Hepatocyte (in vitro differentiated cells): ENCODE results near the gene THSD4. TPM values are rescaled to one million over a fixed set of nuclear protein-coding genes. Genes with fewer than 3 reads are reported as not detected.

ENCODE experiments used
- DNase-seq: peaks from one replicate; pipeline ENCODE4 v3.0.0-alpha.2; 2016; ENCODE audit warnings: low spot score
- H2AFZ ChIP-seq: fragments of 200-600 bp; sonication (generic); 2 replicates; pipeline ENCODE4 v1.6.0; 2016; ENCODE audit warnings: antibody characterized with exemption, mild to moderate bottlenecking
- H3K27ac ChIP-seq: fragments of 200-600 bp; sonication (generic); 2 replicates; pipeline ENCODE4 v1.5.1; 2016; ENCODE audit warnings: mild to moderate bottlenecking
- H3K27me3 ChIP-seq: fragments of 200-600 bp; sonication (generic); 2 replicates; pipeline ENCODE4 v1.6.1; 2016
- H3K36me3 ChIP-seq: fragments of 200-600 bp; sonication (generic); replicated peaks from 2 replicates; pipeline ENCODE4 v1.5.1; 2016; ENCODE audit warnings: low read depth; ENCODE audit not compliant: insufficient read depth
- H3K4me1 ChIP-seq: fragments of 200-600 bp; sonication (generic); 2 replicates; pipeline ENCODE4 v1.5.1; 2016; ENCODE audit warnings: mild to moderate bottlenecking, moderate library complexity; ENCODE audit not compliant: insufficient read depth
- H3K4me2 ChIP-seq: fragments of 200-600 bp; sonication (generic); 2 replicates; pipeline ENCODE4 v1.6.0; 2016
- H3K4me3 ChIP-seq: fragments of 200-600 bp; sonication (generic); 2 replicates; pipeline ENCODE4 v1.5.1; 2016; ENCODE audit warnings: mild to moderate bottlenecking
- H3K79me2 ChIP-seq: fragments of 200-600 bp; sonication (generic); 2 replicates; pipeline ENCODE4 v1.6.0; 2017; ENCODE audit warnings: mild to moderate bottlenecking
- H3K9me2 ChIP-seq: fragments of 200-600 bp; sonication (generic); replicated peaks from 2 replicates; pipeline ENCODE4 v1.6.0; 2017; ENCODE audit warnings: mild to moderate bottlenecking; ENCODE audit not compliant: insufficient read depth
- H3K9me3 ChIP-seq: fragments of 200-600 bp; sonication (generic); 2 replicates; pipeline ENCODE4 v1.5.1; 2016; ENCODE audit warnings: low read depth, mild to moderate bottlenecking
- H4K20me1 ChIP-seq: fragments of 200-600 bp; sonication (generic); 2 replicates; pipeline ENCODE4 v1.6.0; 2016; ENCODE audit warnings: mild to moderate bottlenecking; ENCODE audit not compliant: insufficient read depth, poor library complexity, severe bottlenecking
- EZH2 ChIP-seq: fragments of 200-600 bp; sonication (generic); IDR thresholded peaks from 2 replicates; pipeline ENCODE4 v1.6.1; 2016; ENCODE audit warnings: antibody characterized with exemption, mild to moderate bottlenecking, borderline replicate concordance
- EZH2phosphoT487 ChIP-seq: fragments of 200-600 bp; sonication (generic); IDR thresholded peaks from one replicate; pipeline ENCODE4 v1.6.1; 2018; ENCODE audit warnings: antibody characterized with exemption, mild to moderate bottlenecking, low read depth, moderate library complexity; ENCODE audit not compliant: unreplicated experiment, severe bottlenecking
- WGBS: methylation state at CpG from one replicate; pipeline ENCODE4 v1.1.6; 2016; ENCODE audit warnings: low lambda C conversion rate; ENCODE audit errors: missing lambda C conversion rate; 5-methylcytosine and 5-hydroxymethylcytosine counted together
- polyA plus RNA-seq: library from polyadenylated mRNA; unstranded; fragments of >200 nt; fragmentation: Nextera tagmentation; extraction: Ambion mirVana; gene quantifications from 2 replicates; pipeline ENCODE4 v1.2.1, GENCODE V29; 2016
- total RNA-seq: library from RNA; depleted of rRNA; stranded (reverse); fragments of >200 nt; gene quantifications from 2 replicates; pipeline ENCODE4 v1.2.3, GENCODE V29; 2014
- TF ChIP-seq, protein P1 (sequence below): fragments of 200-600 bp; sonication (generic); IDR thresholded peaks from 2 replicates; pipeline ENCODE4 v1.5.1; 2016; ENCODE audit warnings: antibody characterized with exemption, mild to moderate bottlenecking; ENCODE audit not compliant: poor library complexity

THSD4 gene
- total and polyA plus RNA-seq, 2 experiments from 2014 or later: 4.3 to 7.0 TPM

DNA sequence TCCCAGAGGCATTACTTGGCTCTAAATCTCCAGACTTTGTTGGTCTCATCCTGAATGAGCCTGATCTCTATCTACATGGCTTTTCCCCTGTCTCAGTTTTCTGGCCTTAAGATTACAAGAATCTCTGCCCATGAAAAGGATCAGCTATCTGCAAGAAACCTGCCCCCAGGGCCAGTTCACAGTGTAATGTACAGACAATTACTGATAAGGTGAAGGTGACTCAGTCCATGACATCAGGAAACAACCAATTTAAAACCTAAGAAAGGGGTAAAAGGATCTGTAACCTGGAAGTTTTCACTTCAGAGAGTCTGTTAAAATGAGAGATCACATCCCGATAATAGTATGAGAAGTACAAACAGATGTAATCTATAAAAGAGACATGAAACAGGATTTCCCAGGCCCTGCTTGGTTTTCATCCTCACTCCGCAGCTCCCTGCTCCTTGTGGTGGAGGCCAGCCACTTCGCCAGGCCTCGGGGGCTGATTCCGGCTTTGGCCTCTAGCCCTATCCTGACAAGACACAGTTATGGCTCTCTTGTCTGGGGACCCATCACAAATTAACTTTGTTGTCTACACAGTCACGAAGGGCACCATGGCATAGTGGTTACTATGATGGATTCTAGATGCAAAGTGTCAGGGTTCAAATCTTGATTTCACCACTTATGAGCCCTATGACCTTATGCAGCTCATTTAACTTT lies 136.9 kb downstream of the THSD4 start:
- Histone ChIP-seq H3K9me2 (no peaks in the 10 kb centered on the region), H4K20me1 (no peaks in the 10 kb centered on the region), H3K4me1 (peaks cover 26% of the 10 kb centered on the region), H3K27ac (peak overlapping the region; percentile 87), H3K36me3 (no peaks in the 10 kb centered on the region), H3K4me3 (no peak overlapping the region), H3K79me2 (no peaks in the 10 kb centered on the region), H2AFZ (no peak overlapping the region), H3K27me3 (no peaks in the 10 kb centered on the region), H3K9me3 (no peaks in the 10 kb centered on the region), H3K4me2 (peak overlapping the region; percentile 15)
- TF ChIP-seq, protein P1, sequence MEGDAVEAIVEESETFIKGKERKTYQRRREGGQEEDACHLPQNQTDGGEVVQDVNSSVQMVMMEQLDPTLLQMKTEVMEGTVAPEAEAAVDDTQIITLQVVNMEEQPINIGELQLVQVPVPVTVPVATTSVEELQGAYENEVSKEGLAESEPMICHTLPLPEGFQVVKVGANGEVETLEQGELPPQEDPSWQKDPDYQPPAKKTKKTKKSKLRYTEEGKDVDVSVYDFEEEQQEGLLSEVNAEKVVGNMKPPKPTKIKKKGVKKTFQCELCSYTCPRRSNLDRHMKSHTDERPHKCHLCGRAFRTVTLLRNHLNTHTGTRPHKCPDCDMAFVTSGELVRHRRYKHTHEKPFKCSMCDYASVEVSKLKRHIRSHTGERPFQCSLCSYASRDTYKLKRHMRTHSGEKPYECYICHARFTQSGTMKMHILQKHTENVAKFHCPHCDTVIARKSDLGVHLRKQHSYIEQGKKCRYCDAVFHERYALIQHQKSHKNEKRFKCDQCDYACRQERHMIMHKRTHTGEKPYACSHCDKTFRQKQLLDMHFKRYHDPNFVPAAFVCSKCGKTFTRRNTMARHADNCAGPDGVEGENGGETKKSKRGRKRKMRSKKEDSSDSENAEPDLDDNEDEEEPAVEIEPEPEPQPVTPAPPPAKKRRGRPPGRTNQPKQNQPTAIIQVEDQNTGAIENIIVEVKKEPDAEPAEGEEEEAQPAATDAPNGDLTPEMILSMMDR: no peak
- no peak for TF ChIP-seq EZH2phosphoT487
- no peak for TF ChIP-seq EZH2
- WGBS: 22% methylated on average over 6 of the region's 6 CpGs
- peak; percentile 78 for DNase-seq

DNA sequence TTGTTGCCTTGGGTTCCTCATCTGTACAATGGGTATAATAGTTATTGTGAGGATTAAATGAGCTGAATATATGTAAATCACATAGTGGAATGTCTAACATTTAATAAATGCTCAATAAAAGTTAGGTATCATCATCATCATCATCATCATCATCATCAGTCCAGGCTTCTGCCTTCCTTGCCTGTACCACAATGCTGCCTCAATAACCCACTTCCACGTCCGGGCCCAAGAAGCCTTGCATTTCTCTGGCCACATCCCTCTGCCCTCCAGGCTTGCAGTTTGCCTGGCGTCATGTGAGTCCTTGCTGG lies 137.4 kb downstream of the THSD4 start:
- Histone ChIP-seq H2AFZ (no peak overlapping the region), H3K36me3 (no peaks in the 10 kb centered on the region), H3K4me3 (no peak overlapping the region), H3K9me3 (no peaks in the 10 kb centered on the region), H3K4me2 (peak overlapping the region; percentile 15), H3K27ac (peak overlapping the region; percentile 87), H3K27me3 (no peaks in the 10 kb centered on the region), H3K79me2 (no peaks in the 10 kb centered on the region), H3K4me1 (peaks cover 26% of the 10 kb centered on the region), H4K20me1 (no peaks in the 10 kb centered on the region), H3K9me2 (no peaks in the 10 kb centered on the region)
- TF ChIP-seq, protein P1: no peak
- no peak for TF ChIP-seq EZH2phosphoT487
- TF ChIP-seq EZH2: no peak
- DNase-seq: no peak
- 98% methylated on average over 3 of the region's 3 CpGs for WGBS

DNA sequence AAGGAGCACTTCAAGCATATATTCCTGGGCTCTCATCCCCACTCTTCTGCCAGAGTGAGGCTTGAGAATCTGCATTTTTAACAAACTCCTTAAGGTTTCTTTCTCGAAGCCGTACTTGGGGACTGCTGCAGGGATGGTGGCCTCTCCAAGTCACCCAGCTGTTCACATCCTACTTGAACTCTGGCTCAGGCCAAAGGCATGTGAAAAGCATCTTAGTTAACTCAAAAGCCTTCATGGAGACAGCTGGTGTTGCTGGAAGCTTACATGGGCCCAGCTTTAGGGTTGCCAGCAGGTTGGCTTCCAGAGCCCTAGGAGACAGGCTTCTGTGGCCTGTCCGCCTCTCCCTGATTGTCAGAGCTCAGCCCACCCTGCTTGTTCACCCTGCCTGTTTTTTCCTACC lies 139.2 kb downstream of the THSD4 start:
- Histone ChIP-seq H3K9me3 (no peaks in the 10 kb centered on the region), H3K27ac (no peak overlapping the region), H3K27me3 (no peaks in the 10 kb centered on the region), H3K4me3 (no peak overlapping the region), H2AFZ (no peak overlapping the region), H3K79me2 (no peaks in the 10 kb centered on the region), H3K4me1 (peaks cover 16% of the 10 kb centered on the region), H3K4me2 (no peak overlapping the region), H4K20me1 (no peaks in the 10 kb centered on the region), H3K9me2 (no peaks in the 10 kb centered on the region), H3K36me3 (no peaks in the 10 kb centered on the region)
- 90% methylated on average over 3 of the region's 3 CpGs for WGBS
- no peak for DNase-seq
- TF ChIP-seq, protein P1: no peak
- TF ChIP-seq EZH2phosphoT487 (no peak), EZH2 (no peak)
